ENCODE data around the gene HOTAIR.

The HOTAIR gene

GRCh38 chr12:54010972-54011664 lies 36.4 kb upstream of the HOTAIR start:
- no peak for DNase-seq

DNA sequence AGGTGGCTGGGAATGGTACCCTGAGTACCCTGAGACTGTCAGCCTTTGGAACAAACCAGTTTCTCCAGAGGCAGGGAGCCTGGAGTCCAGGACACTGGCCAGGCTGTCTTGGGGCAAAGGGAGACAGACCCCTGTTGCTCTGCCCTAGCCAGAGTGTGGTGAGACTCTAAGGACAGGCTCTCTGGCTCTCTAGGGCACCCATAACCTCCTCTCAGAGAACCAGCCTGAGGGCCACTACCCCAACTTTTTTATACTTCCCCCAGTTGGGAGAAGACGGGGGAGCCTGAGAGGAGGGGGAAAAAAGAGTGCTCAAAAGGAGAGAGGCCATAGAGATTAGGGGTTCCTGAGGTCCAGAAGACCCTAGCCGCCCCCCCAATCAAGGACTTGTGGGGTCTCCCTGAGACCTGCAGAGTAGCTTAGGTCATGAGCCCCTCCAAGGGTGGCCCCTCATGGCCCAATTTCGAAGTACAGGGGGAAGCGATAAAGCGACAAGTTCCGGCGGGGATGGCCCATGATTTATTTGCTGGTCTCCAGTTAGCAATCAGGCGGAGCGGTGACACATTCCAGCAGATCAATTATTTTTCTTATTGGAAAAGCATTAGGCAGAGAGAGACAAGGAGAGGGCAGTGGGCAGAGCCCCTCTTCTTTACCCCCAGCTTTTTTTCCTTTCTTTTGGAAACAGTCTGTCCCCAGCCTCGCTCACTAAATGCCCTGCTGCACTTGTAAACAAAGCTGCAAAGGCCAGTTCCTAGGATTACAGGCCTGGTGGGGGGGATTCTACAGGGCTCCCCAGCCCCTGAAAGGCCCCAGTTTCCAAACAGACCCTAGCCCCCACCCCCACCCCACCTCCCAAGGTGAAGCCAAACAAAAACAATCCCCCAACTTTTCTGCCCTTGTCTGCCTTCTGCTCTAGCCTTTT lies 35.6 kb upstream of the HOTAIR start:
- no peak for DNase-seq

DNA sequence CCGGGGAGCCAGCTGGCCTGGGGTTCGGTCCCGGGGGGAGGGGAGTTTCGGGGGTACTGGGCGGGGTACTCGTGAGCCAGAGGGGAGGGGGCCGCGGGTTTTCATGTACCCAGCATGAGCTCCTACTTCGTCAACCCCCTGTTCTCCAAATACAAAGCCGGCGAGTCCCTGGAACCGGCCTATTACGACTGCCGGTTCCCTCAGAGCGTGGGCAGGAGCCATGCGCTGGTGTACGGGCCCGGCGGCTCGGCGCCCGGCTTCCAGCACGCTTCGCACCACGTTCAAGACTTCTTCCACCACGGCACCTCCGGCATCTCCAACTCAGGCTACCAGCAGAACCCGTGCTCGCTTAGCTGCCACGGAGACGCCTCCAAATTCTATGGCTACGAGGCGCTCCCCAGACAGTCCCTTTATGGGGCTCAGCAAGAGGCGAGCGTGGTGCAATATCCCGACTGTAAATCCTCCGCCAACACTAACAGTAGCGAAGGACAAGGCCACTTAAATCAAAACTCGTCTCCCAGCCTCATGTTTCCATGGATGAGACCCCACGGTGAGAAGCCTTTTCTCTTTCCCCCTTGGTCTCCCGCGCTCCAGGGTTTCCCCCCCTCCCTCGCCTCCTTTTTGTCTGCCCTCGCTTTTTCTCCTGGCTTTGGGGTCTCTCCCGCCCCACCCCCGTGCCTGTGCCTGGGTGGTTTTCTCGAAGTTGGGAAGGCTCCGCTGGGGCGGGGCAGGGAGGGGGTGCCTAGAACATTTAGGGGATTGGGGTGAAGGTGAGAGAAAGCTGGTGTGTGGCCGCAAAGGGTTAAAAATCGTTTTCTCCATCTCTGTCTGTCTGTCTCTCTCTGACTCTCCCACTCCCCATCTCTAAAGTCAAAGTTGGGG lies 34.7 kb upstream of the HOTAIR start:
- DNase-seq, result no peak

GRCh38 chr12:54008260-54008552 lies 33.5 kb upstream of the HOTAIR start:
- DNase-seq, result no peak

DNA sequence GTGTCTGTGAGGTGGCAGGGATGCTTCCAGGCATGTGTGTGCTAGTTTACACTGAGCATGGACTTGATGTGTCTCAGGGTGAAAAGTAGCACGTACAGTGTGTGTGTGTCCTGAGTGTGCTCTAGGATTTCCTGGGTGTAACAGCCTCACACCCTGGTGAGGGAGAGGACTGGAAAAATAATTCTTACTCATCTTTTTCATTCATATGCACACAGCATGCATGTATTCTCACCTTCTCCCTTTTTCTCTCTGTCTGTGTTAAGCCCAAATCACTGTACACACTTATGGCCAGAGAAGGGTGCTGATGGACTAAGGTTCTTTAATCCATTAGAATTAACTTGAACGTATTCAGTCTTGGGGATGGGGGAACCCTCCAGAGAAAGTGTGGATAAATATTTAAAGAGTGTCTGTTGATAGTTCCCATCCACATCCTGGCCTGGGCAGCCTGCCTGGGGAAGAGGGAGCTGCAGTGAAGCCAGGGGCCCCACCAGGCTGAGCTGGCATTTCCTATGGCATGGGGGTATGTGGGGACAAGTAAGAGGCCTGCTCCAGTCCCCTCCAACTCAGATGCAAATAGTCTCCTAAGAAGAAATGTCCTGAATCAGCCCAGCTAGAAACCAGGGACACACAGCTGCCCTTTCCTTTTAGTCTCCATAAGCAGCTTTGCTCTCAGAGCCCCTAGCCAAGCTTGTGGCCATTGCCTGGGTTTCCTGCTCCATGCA lies 32.9 kb upstream of the HOTAIR start:
- no peak for DNase-seq

GRCh38 chr12:54006559-54007220 lies 31.9 kb upstream of the HOTAIR start:
- DNase-seq, result no peak

GRCh38 chr12:54005853-54006558 lies 31.3 kb upstream of the HOTAIR start:
- DNase-seq, result peak; percentile 77

- no peak for DNase-seq
These were observed 30.7 kb upstream of the HOTAIR start for GRCh38 chr12:54005531-54005852.

- DNase-seq, result no peak
These were observed 30.2 kb upstream of the HOTAIR start for GRCh38 chr12:54004841-54005530.

DNA sequence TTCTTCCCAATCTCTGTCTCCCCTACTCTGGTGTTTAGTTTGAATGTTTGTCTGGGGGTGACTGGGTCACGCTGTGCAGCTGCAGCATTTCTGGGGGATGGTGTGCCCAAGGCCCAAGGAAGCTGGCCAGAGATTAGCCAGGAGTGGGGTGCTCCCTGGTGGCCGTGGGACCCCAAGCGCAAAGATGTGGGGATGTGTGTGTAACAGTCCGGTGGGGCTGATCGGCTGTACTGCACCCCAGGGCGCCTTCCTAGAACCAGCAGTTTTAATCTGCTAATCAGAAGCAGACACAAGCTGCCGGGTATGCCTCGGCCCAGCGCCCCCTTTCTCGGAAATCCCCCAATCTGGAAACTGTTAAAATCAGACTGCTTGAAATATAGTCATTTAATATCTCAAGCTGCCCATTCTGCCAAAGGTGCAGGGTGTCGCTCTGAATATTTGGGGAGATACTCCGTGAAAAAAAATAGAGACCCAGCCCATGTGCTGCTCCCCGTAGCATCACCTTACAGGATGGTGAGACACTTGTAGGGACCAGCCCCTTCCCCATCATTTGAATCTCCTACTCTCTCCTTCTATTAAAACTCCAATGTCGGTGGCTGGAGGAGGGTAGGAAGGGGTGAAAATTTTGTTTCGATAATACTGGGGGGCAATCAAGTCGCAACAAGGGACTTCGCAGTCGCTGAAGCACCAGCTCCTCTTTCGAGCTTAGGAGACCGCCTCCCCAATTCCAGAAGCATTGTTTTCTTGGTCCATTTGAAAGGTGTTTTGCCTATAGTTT lies 29.5 kb upstream of the HOTAIR start:
- DNase-seq, result no peak

DNA sequence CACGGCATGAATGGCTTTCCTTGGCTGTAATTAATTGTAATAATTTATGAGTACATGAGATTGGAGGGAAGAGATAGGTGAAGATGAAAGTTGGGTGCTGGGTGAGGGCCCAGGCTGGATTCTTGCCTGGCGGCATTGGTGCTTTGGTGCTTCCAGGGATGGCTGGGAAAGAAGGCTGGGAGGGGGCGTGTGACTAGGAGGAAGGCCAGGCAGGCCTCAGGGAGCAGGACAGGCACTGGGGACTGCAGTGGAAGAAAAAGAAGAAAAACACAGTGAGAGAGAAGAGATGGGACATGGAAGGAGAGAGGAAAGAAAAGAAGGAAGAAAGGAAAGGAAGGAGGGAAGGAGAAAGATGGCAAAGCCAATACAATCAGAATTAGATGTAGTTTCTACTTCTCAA lies 28.9 kb upstream of the HOTAIR start:
- DNase-seq, result no peak

DNA sequence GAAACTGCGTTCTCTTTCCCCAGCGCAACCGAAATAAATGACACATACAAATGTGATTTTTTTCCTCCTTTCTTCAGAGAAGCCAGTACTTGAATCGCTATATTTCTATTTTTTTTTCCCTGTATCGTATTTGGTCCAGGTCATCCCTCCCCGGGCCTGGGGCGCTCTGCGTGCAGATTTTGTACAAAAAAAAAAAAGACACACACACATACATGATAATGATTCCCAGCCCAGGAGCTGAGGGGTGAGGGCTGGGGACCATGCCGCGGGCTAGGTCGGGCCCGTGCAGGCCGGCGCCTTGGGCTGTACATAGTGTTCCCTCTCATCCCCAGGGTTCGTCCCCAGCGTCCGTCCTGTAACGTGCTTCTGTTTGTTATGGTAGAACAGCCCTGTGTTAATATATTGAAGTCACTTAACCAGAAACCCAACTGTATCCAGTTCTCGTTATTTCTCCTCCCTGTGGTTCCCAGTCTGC lies 28.2 kb upstream of the HOTAIR start:
- DNase-seq, result no peak

- no peak for DNase-seq
These were observed 27.6 kb upstream of the HOTAIR start for GRCh38 chr12:54002278-54002914.

DNA sequence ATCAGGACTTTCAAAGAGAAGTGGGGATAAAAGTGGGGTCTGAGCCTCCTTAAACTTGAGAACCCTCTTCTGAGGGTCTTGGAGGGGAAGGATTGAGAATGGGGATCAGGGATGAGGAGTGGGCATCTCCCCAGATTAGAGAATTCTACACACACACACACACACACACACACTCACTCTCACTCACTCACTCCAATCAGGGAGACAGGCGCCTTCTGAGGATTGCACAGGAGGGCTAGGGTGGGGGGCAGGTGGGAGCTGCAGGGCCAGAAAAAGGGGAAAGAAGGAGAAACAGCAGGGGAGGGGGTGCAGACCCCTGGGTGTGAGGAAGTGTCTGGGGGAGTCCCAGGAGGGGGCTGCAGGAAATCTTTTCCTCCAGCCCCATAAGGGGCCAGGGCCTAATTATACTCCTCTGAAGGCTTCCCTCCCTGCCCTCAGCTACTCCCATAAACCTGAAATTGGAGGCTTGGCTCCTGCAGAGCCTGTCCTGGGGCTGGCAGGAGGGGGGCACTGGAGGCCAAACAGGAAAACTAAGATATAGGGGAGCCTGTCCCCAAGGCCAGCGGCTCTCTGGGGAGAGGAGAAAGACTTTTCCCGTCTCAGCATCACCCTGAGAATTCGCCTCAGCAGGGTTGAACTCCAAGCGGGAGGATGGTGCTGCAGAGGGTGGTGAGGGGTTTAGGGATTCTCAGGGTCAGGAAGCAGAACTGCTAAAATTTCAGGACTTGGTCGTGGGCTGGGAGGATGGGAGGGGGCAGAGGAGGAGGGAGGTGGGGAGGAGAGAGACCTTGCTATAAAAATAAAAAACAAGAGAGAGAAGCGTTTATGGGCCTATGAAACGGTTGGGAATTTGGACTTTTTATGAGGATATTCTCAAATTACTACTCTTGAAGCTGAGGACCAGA lies 26.8 kb upstream of the HOTAIR start:
- DNase-seq, result no peak

- no peak for DNase-seq
These were observed 25.7 kb upstream of the HOTAIR start, which contains the start of gene HOXC9 for GRCh38 chr12:54000116-54001114. Gene HOXC9 (plus strand): TSS chr12:54000161. CDS start chr12:54000189, 28 bp downstream.

DNA sequence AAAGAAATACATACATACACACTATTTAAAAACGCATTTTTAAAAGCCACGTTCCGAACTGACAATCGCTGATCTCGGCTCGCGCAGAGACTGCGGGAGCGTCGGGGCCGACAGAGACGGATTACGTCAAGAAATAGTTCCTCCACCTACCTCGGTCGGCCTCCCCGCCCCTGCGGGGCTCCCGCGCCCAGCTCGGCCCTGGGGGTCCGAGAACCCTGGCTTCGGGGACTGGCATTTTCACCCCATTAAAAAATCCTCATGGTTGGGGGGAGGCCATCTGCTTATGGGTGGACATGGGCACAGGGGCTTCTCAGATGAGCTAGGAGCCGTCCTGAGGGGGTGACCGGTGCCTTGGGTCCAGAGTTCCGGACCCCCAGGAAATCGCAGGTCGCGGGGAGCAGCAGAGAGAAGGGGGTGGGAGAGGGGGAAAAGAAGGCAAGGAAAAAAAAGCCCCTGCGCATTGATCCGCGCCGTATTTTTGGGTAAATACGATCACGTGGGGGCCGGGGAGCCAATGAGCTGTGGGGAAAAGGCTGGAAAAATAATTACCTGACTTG lies 24.9 kb upstream of the HOTAIR start:
- no peak for DNase-seq

DNA sequence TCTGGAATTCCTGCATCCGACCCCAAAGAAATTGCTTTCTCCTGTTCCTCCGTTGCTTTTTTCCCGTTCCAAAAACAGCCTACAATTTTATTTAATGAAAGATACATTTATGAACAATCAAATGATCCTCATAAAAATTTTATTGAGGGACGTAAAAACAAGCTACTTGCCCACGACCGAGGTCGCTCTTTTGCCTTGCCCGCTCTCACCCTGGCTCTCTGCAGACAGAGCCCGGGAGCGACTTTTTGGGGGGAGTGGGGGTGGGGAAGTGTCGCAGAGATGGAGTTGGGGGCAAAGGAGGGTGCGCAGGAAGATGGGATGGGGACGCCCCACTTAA lies 24.1 kb upstream of the HOTAIR start:
- DNase-seq, result no peak

All from CD4-positive, alpha-beta T cell treated with Interleukin-4 for 4 hours (primary cell).